ENCODE data around the gene UPK1A. TPM values are rescaled to one million over a fixed set of nuclear protein-coding genes. Genes with fewer than 3 reads are reported as not detected.
A peak's percentile ranks its signal among the peaks of the same experiment; 100 is the strongest.
"Not testable (repeated sequence)": the region's sequence is repeated elsewhere in the genome, so short reads cannot be mapped to it uniquely, and the experiment has no call there.

The UPK1A gene
- total RNA-seq, 2 donors from 2014 or later = not detected

GRCh38 chr19:35713506-35713850 lies 47.2 kb downstream of the UPK1A start:
- intact Hi-C loops (cut with DNase I) = loop anchor here in 1 of 2 donors (5.0 to 10.0 kb wide), 2 partner anchors 161 to 221 kb away; partner anchors contain the start of gene LRFN3
- ATAC-seq = no peak

GRCh38 chr19:35713904-35714495 lies 47.7 kb downstream of the UPK1A start:
- DNase-seq = no peak
- ATAC-seq = no peak
- intact Hi-C loops (cut with DNase I) = loop anchor here in 1 of 2 donors (5.0 to 10.0 kb wide), 2 partner anchors 162 to 221 kb away; partner anchors contain the start of gene LRFN3

More at GRCh38 chr19:35713506-35713850, 47.2 kb downstream of the UPK1A start:
- no peak for DNase-seq

GRCh38 chr19:35714601-35715354 lies 48.5 kb downstream of the UPK1A start:
- ATAC-seq (no peak), DNase-seq (no peak)
- intact Hi-C loops (cut with DNase I) = loop anchor here (5.0 to 10.0 kb wide), 3 partner anchors 162 to 220 kb away; partner anchors contain the start of genes LRFN3 (in 1 of the 2) and TMEM147 (in 1 of the 2)

- DNase-seq = no peak
- no peak for ATAC-seq
- intact Hi-C loops (cut with DNase I) = loop anchor here (5.0 to 10.0 kb wide), 2 partner anchors 168 to 219 kb away; partner anchors contain the start of genes LRFN3 (in 1 of the 2) and TMEM147 (in 1 of the 2)
Measured at GRCh38 chr19:35715355-35715809, 49.1 kb downstream of the UPK1A start.

GRCh38 chr19:35715981-35716800 lies 49.9 kb downstream of the UPK1A start:
- peak; percentile 42 to 56 for ATAC-seq
- DNase-seq = peak; percentile 73
- intact Hi-C loops (cut with DNase I) = loop anchor here (2.0 to 10.0 kb wide), 3 partner anchors 23 to 219 kb away; partner anchors contain the start of genes LRFN3 (in 1 of the 2) and TMEM147 (in 1 of the 2)

- DNase-seq (peak; percentile 97), ATAC-seq (peak; percentile 94 to 96)
- intact Hi-C loops (cut with DNase I) = loop anchor here (2.0 to 10.0 kb wide), 3 partner anchors 24 to 218 kb away; partner anchors contain the start of genes LRFN3 (in 1 of the 2) and TMEM147 (in 1 of the 2)
Measured at GRCh38 chr19:35716801-35717664, 50.7 kb downstream of the UPK1A start.

- intact Hi-C loops (cut with DNase I) = loop anchor here (2.0 to 10.0 kb wide), 3 partner anchors 25 to 217 kb away; partner anchors contain the start of genes LRFN3 (in 1 of the 2) and TMEM147 (in 1 of the 2)
- ATAC-seq (peak; percentile 77 to 80), DNase-seq (no peak)
Measured at GRCh38 chr19:35717665-35718344, 51.5 kb downstream of the UPK1A start, which contains the start of gene KMT2B. Gene KMT2B (plus strand): TSS chr19:35718003. CDS start chr19:35718019, 16 bp downstream.

GRCh38 chr19:35718345-35719041 lies 52.2 kb downstream of the UPK1A start:
- DNase-seq (peak; percentile 60), ATAC-seq (no peak)
- intact Hi-C loops (cut with DNase I) = loop anchor here (5.0 to 10.0 kb wide), 2 partner anchors 171 to 216 kb away; partner anchors contain the start of genes LRFN3 (in 1 of the 2) and TMEM147 (in 1 of the 2)

- intact Hi-C loops (cut with DNase I) = loop anchor here (5.0 to 10.0 kb wide), 2 partner anchors 172 to 215 kb away; partner anchors contain the start of genes LRFN3 (in 1 of the 2) and TMEM147 (in 1 of the 2)
- DNase-seq (no peak), ATAC-seq (no peak)
Measured at GRCh38 chr19:35719402-35720162, 53.3 kb downstream of the UPK1A start.

- ATAC-seq (no peak), DNase-seq (no peak)
- intact Hi-C loops (cut with DNase I) = no loop called here
Measured at GRCh38 chr19:35720163-35720524, 53.8 kb downstream of the UPK1A start.

GRCh38 chr19:35720648-35721047 lies 54.3 kb downstream of the UPK1A start:
- ATAC-seq = no peak
- intact Hi-C loops (cut with DNase I) = no loop called here

GRCh38 chr19:35721374-35721773 lies 55.1 kb downstream of the UPK1A start:
- DNase-seq = no peak
- intact Hi-C loops (cut with DNase I) = no loop called here
- no peak for ATAC-seq

More at GRCh38 chr19:35720648-35721047, 54.3 kb downstream of the UPK1A start:
- DNase-seq = no peak

GRCh38 chr19:35722461-35722860 lies 56.1 kb downstream of the UPK1A start:
- ATAC-seq (no peak), DNase-seq (no peak)
- intact Hi-C loops (cut with DNase I) = no loop called here

GRCh38 chr19:35722897-35723296 lies 56.6 kb downstream of the UPK1A start:
- ATAC-seq (no peak), DNase-seq (no peak)
- intact Hi-C loops (cut with DNase I) = no loop called here

GRCh38 chr19:35723671-35724070 lies 57.4 kb downstream of the UPK1A start:
- ATAC-seq (no peak), DNase-seq (no peak)
- intact Hi-C loops (cut with DNase I) = no loop called here

GRCh38 chr19:35724132-35724531 lies 57.8 kb downstream of the UPK1A start:
- ATAC-seq; intact Hi-C loops (cut with DNase I); DNase-seq: not testable (repeated sequence)

Data from left cardiac atrium (tissue), 4 donors.